ENCODE data around the gene DCD. TPM values are rescaled to one million over a fixed set of nuclear protein-coding genes. Genes with fewer than 3 reads are reported as not detected.
"Not testable (repeated sequence)": the region's sequence is repeated elsewhere in the genome, so short reads cannot be mapped to it uniquely, and the experiment has no call there.

Gene DCD
- total and polyA plus RNA-seq, 2 donors (not counting 3 experiments of a cell fraction or from before 2014, with no cell fraction given) = not detected

- H3K27ac ChIP-seq (ENCODE audit: insufficient read depth, low read depth, low read length); H3K27me3 ChIP-seq (ENCODE audit: control insufficient read depth in 2 of 2, insufficient read depth in 2 of 2, low read length in 2 of 2); H3K4me1 ChIP-seq (ENCODE audit: control insufficient read depth, extremely low read depth, insufficient read depth, low read length); H3K36me3 ChIP-seq (ENCODE audit: control insufficient read depth in 2 of 2, extremely low read depth in 1 of 2, insufficient read depth in 2 of 2, low read length in 2 of 2); intact Hi-C loops (cut with micrococcal nuclease); dilution Hi-C loops (cut with MboI; ENCODE audit: extremely low pct_ligation_motif_present, low sequenced_read_pairs); DNase-seq (ENCODE audit: low read depth, low spot score); CTCF ChIA-PET; H2AFZ ChIP-seq (ENCODE audit: low read depth, low read length); H3K9ac ChIP-seq (replicated peaks; ENCODE audit: extremely low read depth, insufficient read depth, low read length); H4K20me1 ChIP-seq (replicated peaks; ENCODE audit: control insufficient read depth, extremely low read depth, insufficient read depth, low read length); POLR2A ChIA-PET; FAIRE-seq; H3K79me2 ChIP-seq (ENCODE audit: control insufficient read depth, insufficient read depth, low read length); H3K4me3 ChIP-seq (replicated peaks in 1 of 3; ENCODE audit: insufficient read depth in 1 of 3, low read depth in 1 of 3, low read length in 3 of 3); H3K9me3 ChIP-seq (replicated peaks; ENCODE audit: control insufficient read depth, insufficient read depth, low read length); H3K9me1 ChIP-seq (replicated peaks; ENCODE audit: control insufficient read depth, extremely low read depth, insufficient read depth, low read length); BruUV-seq (replicated peaks); H3K4me2 ChIP-seq (ENCODE audit: insufficient read depth, low read length): not testable (repeated sequence)
These were observed 9.1 kb downstream of the DCD start for GRCh38 chr12:54639112-54639511.

GRCh38 chr12:54634795-54635194, 13.4 kb downstream of the DCD start, which contains the start of gene LACRT:
LACRT (minus strand) TSS chr12:54634895; CDS start chr12:54634841, 54 bp downstream.
- Histone ChIP-seq H4K20me1 (replicated peaks; ENCODE audit: control insufficient read depth, extremely low read depth, insufficient read depth, low read length) (no peaks in the 10 kb centered on the region), H3K27me3 (ENCODE audit: control insufficient read depth in 2 of 2, insufficient read depth in 2 of 2, low read length in 2 of 2) (no peaks in the 10 kb centered on the region), H2AFZ (ENCODE audit: low read depth, low read length) (no peak within 1 kb of the TSS), H3K27ac (ENCODE audit: insufficient read depth, low read depth, low read length) (no peak within 1 kb of the TSS), H3K4me1 (ENCODE audit: control insufficient read depth, extremely low read depth, insufficient read depth, low read length) (no peaks in the 10 kb centered on the region), H3K36me3 (ENCODE audit: control insufficient read depth in 2 of 2, extremely low read depth in 1 of 2, insufficient read depth in 2 of 2, low read length in 2 of 2) (no peaks in the 10 kb centered on the region), H3K4me2 (ENCODE audit: insufficient read depth, low read length) (no peak within 1 kb of the TSS), H3K9me3 (replicated peaks; ENCODE audit: control insufficient read depth, insufficient read depth, low read length) (no peaks in the 10 kb centered on the region), H3K9ac (replicated peaks; ENCODE audit: extremely low read depth, insufficient read depth, low read length) (no peak within 1 kb of the TSS), H3K9me1 (replicated peaks; ENCODE audit: control insufficient read depth, extremely low read depth, insufficient read depth, low read length) (no peaks in the 10 kb centered on the region), H3K79me2 (ENCODE audit: control insufficient read depth, insufficient read depth, low read length) (no peaks in the 10 kb centered on the region), H3K4me3 (replicated peaks in 1 of 3; ENCODE audit: insufficient read depth in 1 of 3, low read depth in 1 of 3, low read length in 3 of 3) (no peak within 1 kb of the TSS)
- CTCF ChIA-PET = no interaction called here
- intact Hi-C loops (cut with micrococcal nuclease) = no loop called here
- FAIRE-seq (no peak), DNase-seq (ENCODE audit: low read depth, low spot score) (no peak)
- dilution Hi-C loops (cut with MboI; ENCODE audit: extremely low pct_ligation_motif_present, low sequenced_read_pairs) = no loop called here
- TF ChIP-seq CTCF (IDR thresholded peaks at IDR 0.05; ENCODE audit: extremely low read depth in 1 of 2, insufficient read depth in 1 of 2, low read depth in 1 of 2, low read length in 2 of 2) (no peak), EZH2 (IDR thresholded peaks at IDR 0.05; ENCODE audit: borderline replicate concordance, low read depth, low read length, severe bottlenecking) (no peak), JUN (IDR thresholded peaks at IDR 0.05; ENCODE audit: borderline replicate concordance, insufficient read depth, insufficient read length, low read depth) (no peak), MYC (IDR thresholded peaks at IDR 0.05; ENCODE audit: low read depth, low read length) (no peak), POLR2AphosphoS5 (IDR thresholded peaks at IDR 0.05; ENCODE audit: insufficient read depth, low read depth, low read length) (no peak), MAX (IDR thresholded peaks at IDR 0.05; ENCODE audit: insufficient read depth, insufficient read length) (no peak), GATA2 (IDR thresholded peaks at IDR 0.05; ENCODE audit: insufficient read depth, insufficient read length, low read depth, low read length) (no peak), FOS (IDR thresholded peaks at IDR 0.05; ENCODE audit: borderline replicate concordance, insufficient read depth, low read length) (no peak), POLR2A (IDR thresholded peaks at IDR 0.05; ENCODE audit: low read depth, low read length) (no peak)
- POLR2A ChIA-PET = no interaction called here
- no TSS peak for BruUV-seq (replicated peaks)

All from endothelial cell of umbilical vein (primary cell).